Stimulated activated CD4-positive, alpha-beta T cell treated with anti-CD3 and anti-CD28 coated beads, Interleukin-4, amount 100 ng/mL, for 4 hours (primary cell): ENCODE results near the gene CCDC92B.

Experiments
- DNase-seq, 2 experiments: peaks; one replicate each; pipeline ENCODE4 v3.0.0-alpha.2; 2020

Gene CCDC92B

DNA sequence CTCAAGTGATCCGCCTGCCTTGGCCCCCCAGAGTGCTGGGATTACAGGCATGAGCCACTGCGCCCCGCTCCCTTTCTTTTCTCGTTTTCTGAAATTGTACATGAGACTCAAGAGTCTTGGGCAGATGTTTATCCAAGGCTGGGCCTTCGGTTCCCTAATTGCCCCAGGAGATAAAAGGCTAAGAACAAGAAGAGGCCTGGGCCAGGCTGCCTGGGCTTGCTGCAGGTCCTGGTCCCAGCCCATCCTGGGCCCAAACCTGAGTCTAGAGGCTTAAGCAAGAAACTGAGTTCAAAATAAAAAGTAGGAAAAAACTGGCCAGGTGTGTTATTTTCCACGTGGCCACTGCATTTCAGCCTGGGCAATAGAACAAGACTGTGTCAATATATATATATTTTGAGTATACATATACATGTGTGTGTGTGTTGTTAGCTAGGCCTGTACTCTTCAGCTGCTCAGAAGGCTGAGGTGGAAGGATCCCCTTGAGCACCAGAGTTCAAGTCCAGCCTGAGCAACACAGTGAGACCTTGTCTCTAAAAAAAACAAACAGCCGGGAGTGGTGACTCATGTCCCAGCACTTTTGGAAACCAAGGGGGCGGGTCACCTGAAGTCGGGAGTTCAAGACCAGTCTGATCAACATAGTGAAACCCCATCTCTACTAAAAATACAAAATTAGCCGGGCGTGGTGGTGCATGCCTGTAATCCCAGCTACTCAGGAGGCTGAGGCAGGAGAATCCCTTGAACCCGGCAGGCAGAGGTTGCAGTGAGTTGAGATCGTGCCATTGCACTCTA is 31.1 kb downstream of the CCDC92B start:
- DNase-seq: no peak

DNA sequence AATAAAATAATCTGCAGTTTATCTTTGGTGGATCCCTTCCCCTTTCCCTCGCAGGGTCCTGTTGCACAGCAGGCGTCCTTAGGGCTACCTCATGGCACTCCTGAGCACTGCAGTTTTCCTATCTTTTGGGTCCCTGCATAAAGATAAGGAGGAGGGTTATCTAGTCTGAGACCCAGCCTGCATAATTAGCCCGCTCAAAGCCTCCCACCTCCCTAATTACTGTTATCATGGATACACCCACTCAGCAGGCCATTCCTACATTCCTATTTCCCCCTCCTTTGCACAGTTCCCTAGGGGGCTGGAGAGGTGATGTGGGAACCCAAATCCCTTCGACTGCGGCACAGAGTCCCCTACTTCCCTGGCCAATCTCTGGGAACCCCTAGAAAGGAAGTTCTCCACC is 32.8 kb downstream of the CCDC92B start:
- no peak for DNase-seq

DNA sequence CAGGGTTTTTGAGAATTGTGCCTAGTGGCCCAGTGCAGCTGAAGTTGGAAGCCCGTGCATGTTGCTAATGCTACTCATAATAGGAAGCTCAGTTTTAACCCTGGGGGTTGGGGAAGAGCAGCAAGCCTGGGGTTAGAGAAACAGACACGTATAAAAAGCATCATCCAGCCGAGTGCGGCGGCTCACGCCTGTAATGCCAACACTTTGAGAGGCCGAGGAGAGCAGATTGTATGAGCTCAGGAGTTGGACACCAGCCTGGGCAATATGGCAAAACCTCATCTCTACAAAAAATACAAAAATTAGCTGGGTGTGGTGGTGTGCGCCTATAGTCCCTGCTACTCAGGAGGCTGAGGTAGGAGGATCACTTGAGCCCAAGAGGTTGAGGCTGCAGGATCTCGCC is 35.6 kb downstream of the CCDC92B start:
- no peak for DNase-seq

DNA sequence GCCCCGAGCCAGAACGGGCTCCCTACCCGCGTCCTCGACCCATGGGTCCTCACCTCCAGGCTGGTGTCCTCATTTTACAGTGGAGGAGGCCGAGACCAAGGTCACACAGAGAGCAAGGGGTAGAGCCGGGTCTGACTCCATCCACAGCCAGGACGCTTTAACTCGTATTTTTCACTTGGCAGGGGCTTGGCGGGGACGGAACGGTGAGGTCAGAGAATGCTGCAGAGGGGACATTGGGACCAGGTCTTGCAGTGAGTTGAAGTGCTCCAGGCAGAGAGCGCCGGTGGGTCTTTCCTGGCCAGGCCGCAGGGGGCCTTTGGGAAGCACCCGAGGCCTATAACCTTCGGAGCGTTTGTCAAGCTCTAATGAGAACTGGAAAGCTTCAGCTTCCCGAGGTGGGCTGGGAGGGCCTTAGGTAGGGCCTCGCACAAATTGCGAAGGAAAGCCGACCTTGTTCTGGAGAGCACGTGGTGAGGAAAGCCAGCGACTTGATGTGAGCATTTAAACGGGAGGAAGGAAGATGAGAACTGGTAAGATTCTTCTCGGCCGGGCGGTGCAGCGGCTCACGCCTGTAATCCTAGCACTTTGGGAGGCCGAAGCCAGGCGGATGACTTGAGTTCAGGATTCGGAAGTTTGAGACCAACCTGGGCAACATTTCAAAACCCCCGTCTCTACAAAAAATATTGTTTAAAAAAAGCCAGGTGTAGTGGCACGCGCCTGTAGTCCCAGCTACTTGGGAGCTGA is 37.0 kb downstream of the CCDC92B start:
- no peak for DNase-seq

DNA sequence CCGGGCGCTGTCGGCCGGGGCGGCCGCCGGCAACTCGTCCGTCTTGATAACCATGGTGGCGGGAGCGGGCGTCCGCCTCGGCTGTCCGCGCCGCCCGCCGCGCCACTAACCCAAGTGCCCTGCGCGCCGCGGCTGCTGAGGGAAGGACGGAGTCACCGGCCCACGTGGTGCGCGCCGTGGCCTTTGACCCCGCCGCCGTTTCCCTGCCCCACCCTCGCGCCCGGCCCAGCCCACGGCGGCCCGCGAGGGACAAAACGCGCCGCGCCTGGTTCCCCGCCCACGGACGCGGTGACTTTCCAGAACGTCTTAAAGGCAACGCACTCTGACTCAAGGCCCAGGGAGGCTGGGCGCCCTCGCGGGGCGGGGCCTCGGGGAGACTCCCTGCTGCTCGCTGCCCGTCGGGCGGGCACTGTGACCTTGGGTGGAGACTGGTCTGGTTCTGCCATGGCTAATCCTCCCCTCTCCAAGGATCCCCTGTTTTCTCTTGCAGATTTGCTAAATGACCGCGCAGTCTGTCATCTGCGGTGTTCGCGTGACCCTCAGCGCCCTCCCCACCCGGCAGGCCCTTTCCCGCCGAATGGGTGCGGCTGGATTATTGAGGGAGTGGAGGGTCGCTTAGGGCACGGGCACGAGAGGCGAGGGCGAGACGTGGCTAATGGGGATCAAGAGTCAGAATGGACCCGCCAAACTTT is 37.7 kb downstream of the CCDC92B start, which contains the start of gene CLUH:
CLUH (minus strand) TSS at position 157 of the 692 bp plus-strand sequence; CDS start at position 54, 103 bp downstream.
- DNase-seq: peak; percentile 97 to 98

DNA sequence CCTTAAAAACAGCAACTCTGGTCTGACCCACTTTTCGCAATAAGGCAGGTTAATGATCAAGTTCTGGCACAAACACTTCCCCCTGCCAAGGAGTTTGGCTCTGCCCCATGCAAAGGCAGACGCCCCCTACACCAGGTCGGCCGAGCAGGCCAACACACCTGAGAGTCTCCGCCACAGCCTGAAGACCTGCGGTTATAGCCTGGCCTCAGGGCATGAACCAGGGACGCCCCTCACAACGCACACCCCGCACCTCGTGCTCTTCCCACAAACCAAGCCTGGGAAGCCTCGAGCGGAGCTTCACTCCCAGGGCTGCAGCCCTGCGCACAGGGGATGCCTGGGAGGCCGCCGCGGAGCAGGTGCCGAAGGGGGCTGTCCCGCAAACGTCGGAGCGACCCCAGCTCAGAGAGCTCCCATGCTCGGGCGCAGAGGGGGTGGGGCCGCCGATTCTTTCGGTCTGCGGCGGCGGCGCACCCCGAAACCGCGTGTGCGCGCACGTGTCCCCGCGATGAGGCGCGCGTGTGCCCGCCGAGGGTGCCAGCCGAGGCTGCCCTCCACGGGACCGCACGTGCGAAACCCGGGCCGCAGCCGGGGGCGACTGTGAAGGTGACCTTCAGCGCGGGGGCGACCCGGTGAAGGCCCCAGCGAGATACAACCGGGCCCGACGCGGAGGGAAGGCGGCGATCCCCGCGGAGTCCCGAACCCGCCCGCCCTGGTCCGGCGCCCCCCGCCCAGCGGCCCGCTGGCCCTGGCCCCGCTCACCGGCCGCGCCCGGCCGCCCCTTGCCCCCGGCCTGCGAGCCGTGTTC is 38.4 kb downstream of the CCDC92B start:
- DNase-seq: peak; percentile 30 to 51

DNA sequence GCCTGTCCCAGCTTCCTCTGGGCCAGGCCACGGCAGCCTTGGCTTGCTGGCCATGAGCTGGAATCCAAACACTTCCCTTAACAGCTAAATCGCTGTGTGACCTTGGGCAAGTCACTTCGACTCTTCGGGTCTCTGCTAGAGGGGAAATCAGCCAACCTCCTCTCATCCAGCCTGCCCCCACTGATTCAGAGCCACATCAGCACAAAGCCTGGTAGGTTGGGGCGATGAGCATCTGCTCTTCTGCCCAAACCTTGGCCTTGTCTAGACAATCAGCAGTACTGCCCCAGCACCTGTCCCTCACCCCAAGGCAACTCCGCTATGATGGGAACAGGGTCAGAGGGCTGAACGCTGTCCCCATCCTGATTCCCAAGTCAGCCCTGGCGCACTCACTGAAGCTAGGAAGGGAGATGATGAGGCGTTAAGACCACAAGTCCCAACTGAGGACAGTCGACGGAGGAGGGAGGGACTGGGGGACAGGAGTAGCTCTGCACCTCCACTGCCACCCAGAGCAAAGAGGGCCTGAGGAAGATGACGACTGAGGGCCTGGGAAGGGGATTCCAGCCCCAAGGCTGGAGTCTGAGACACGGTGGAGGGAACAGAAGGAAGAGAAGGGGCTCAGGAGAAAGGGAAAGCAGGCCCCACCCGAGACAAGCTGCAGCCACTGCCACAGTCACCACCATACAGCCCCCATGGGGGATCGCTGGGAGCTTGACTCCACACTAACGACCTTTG is 39.2 kb downstream of the CCDC92B start:
- no peak for DNase-seq

DNA sequence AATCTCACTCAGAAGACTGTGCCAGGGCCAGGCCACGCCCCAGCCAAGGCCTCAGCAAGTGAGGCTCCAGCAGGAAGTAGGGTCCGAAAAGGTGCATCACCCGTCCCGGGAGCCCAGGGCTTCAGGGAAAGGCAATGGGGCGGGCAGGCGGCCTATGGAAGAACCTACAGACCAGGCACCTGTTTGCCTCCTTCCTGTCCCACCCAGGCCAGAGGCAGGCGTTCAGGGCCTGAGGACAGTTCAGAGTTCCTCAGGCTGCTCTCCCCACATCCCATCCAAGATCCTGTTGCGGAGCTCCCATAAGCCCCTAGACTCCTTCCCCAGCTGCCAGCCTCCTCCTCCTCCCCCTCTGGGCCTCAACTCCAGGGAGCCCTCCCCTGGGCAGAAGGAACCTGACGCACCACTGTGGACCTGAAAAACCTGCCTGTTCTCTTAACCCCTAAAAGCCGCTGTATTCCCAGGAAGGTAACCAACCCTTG is 40.2 kb downstream of the CCDC92B start:
- no peak for DNase-seq

DNA sequence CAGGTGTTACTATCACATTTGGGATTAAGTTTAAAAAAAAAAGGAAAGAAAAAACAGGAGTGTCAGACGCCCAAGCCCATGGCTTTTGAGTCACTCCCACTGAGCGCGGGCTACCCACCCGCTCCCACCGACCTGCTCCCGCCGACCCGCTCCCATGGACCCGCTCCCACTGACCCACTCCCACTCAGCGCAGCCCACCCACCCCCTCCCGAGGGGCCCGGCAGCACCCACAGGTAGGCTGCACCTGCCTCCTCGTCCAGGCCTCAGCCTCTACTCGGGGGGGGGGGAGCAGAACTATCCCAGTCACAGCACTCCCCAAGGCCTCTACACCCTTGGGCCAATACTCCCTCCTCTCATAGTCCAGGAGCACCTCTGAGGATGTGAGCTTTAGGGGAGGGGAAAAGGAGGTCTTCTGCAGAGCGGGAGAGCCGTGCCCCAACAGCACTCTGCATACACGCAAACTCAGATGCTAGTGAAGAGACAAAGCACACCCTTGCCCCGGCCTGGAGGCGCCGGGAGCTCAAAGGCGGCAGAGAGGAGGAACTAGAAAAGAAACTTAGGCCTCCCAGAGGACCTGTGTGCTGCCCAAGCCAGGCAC is 40.8 kb downstream of the CCDC92B start:
- DNase-seq: no peak

DNA sequence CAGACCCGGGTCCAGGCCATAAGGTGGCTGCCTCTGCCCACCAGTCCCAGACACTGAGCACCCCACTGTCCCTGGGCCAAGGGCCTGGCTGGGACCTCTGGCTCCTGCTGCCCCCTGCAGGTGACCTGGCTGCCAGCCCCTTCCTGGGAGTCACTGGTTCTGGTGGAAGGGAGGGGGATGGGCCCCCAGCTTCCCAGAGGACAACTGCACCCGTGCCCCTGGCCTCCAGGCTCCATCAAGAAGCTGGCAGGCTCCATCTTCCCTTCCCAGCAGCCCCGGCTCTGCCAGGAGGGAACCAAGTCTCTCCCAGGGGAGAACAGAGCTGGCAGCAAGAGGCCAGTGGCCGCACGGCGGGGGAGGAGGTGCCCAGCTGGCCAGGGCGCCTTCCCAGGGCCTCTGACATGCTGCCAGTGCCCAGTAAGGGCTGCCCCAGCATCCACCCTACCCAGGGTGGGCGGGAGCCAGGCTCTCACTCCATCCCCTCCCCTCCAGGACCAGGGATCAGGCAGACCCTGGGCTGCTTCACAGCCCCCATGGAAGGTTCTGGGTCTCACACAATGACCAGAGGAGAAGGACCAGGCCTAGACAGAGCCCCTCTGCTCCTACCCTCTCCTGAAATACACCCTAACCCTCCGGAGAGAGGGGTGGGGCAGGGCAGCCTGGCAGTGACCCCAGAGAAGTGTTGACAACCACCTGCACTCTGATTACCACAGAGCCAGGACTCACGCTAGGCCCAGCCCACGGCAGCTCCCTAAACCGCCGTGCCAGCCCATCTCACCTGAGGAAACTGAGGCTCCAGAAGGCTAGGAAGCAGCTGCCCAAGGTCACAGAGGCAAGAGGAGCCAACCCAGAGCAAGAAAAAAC is 41.5 kb downstream of the CCDC92B start:
- DNase-seq: no peak

DNA sequence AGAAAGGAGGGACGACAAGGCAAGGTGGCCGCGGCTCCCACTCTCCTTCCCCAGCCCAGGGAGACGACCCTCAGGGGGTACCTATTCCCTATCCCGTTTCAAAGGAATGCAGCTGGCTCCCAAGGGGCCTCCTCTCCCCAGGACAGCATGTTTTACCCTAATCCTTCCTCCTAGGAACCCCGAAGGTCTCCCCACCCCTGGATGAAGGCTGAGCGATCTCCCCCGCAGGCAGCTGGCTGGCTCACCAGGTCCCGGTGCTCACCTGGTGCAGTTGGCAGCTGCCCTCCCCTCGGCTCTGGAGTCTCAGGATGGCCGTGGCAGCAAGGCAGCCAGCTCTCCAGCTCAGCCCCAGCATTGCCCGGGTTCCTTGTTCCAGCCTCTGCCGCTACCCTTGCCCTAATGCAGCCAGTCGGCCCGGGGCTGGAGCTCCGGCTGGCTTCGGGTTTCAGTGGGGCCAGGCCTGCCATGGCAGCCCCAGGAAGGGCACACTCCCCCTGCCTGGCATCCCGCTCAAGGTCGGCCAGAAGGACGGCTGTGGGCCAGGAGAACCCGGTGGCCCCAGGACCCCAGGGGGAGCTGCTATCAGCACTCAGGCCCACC is 42.4 kb downstream of the CCDC92B start:
- no peak for DNase-seq

DNA sequence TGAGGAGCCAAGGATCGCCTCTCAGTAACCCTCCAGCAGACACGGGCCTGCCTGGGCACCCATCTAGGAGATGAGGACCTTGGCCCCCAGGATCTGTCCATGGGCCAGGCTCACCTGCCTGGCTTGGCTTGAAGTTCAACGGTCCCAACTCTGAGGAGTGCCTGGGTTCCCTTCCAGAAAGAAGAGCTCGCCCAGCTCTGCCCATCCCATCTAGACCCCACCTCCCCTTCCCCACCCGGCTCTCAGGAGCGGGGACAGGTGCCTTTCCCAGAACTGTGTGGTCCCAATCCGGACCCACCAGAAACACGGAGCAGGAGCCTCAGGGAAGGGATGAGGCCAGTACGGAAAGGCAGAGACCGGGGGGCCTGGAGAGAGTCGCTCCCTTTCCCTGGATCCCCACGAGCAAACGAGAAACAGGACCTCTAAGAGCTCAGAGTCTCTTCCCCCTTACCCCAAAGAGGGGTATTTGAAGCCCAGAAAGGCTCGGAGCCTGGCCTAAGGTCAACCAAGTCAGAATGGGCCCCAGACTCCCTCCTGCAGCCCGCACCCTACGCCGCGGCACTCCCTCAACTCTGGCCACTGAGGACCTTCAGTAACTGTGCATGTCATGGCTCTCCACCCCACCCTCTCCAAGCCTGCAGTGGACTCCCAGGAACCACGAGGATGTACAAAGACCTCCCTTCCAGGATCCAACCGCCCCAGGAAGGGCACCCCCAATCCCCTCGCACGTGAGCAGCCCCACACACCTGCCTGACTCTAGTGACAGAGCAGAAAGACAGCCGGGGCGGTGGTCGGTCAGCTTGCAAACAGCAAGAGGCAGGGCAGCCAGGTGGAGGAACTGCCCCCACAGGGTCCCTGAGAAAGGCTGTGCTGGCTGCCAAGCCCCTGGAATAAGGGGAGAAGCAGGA is 43.3 kb downstream of the CCDC92B start:
- no peak for DNase-seq

DNA sequence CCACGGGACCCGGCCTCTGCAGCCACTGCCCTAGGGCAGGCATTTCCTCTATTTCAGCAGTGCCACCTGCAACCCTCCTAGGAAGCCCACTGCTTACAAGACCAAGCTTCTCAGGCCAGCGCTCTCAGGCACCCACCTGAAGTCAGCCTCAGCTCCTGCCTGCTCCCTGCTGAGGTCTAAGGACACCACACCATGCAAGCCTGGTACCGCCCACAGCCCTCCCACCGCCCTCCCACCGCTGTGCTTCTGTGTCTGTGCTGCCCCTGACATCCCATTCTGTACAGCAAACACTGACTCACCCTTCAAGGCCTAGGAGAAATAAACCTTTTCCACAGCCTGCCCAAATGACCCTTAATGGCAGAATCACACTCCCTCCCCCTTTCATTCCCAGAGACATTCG is 44.2 kb downstream of the CCDC92B start:
- DNase-seq: no peak

DNA sequence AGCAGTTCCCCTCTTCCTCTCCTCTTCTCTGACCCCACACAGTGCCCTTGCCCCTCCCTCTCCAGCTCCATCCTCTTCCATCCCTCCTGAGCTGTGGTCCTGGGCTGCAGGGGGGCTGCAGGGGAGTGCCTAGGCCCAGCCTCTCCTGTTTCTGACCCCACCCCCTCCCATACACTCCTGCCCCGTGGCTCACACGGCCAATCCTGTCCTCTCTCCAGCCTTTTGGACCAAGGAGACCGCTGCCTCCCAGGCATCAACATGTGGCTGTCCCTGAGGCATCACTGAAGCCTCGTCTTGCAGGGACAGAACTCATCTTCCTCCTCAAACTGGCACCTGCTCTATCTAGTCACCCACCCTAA is 44.6 kb downstream of the CCDC92B start:
- DNase-seq: no peak

DNA sequence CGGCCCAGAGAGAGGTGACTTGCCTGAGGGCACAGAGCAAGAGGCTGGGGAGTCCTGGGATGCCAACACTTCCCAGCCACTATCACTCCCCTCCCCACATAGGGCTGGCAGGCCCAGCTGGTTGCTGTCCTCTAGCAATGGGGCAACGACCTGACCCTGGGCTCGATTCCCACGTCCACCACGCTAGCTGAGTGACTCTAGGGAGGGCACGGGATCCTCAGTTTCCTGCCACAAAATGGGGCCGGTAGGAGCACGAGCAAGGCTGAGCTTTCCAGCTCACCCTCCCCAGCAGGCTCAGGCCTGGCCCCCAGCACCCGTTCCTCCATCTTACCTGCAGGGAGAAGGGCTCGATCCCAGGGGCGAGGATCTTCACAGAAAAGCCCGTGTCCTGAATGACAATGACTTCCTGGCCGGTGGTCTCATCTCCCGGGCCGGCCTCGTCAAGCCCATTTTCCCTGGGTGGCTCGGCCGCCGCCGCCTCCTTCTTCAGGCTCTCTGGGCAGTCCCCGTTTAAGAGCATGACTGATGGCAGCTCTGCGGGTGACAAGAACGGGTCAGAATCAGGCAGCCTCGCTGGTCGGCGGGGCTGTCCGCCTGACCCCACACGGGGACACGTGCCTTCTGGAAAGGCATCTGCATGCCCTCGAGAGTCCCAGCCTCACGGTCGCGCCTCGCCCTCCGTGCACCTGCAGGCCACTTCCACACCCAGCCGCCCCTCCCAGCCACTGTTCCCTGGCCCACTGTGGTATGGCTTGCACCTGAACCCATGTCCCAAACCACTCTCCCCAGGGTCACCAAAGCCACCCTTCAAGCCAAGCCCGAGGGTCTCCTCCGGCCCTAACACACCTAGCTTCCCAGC is 45.2 kb downstream of the CCDC92B start:
- DNase-seq: no peak

DNA sequence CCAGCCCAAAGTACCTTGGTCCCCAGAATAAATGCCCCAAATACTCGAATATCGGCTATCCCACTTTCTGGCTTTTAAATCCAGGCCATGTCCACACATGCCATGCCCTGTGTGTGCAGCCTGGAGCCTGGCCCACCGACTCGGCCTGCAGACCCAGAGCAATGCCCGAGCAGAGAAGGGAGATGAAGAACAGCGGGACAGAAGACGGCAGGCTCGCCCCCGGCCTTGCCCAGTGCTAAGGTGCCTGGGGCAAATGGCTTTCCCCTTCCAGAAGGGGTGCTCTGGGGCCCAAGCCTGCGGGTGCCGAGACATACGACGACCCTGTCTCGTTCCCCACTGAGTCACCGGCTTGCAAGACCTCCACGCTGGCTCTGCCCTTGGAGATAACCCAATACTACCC is 45.8 kb downstream of the CCDC92B start:
- DNase-seq: no peak

DNA sequence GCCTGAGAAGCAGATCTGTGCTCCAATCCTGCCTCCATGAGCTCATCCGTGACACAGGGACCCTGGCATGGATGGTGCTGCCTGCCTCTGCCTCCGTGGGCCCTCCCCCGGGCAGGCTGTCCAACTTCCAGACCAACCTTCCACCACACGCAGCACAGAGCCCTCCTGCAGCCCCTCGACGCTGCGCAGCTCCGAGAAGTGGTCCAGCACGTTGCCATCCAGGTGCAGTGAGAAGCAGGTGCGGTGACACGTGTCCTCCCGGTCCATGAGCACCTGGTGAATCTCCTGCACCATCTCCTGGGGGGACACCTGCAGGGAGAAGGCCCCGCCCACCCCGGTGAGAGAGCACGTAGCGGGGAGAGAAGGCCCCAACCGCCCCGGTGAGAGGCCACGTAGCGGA is 46.3 kb downstream of the CCDC92B start:
- no peak for DNase-seq
